Endodermal cell (in vitro differentiated cells): ENCODE data around the gene DOCK10. TPM values are rescaled to one million over a fixed set of nuclear protein-coding genes. Genes with fewer than 3 reads are reported as not detected.
A peak's percentile ranks its signal among the peaks of the same experiment; 100 is the strongest.

ENCODE experiments used
- DNase-seq: peaks from one replicate; pipeline ENCODE4 v3.0.0-alpha.2; 2017
- H3K27ac ChIP-seq: 2 replicates; pipeline ENCODE4 v1.5.1; 2013; ENCODE audit warnings: mild to moderate bottlenecking, low read depth, low read length, moderate library complexity
- H3K27me3 ChIP-seq: 2 replicates; pipeline ENCODE4 v1.6.1; 2013; ENCODE audit warnings: mild to moderate bottlenecking, low read length, moderate library complexity; ENCODE audit not compliant: insufficient read depth, control insufficient read depth, poor library complexity, severe bottlenecking
- H3K36me3 ChIP-seq: 2 replicates; pipeline ENCODE4 v1.7.0; 2013; ENCODE audit warnings: mild to moderate bottlenecking, low read length, moderate library complexity; ENCODE audit not compliant: control insufficient read depth, insufficient read depth
- H3K4me1 ChIP-seq: one replicate; pipeline ENCODE4 v1.7.0; 2013; ENCODE audit warnings: low read length; ENCODE audit not compliant: control insufficient read depth, insufficient read depth
- H3K4me3 ChIP-seq: 2 replicates; pipeline ENCODE4 v1.5.1; 2013; ENCODE audit warnings: mild to moderate bottlenecking, low read length, moderate library complexity
- H3K9ac ChIP-seq: 2 replicates; pipeline ENCODE4 v1.6.1; 2013; ENCODE audit warnings: mild to moderate bottlenecking, low read length, moderate library complexity; ENCODE audit not compliant: poor library complexity, severe bottlenecking; ENCODE audit errors: extremely low read depth
- H3K9me3 ChIP-seq: 2 replicates; pipeline ENCODE4 v1.6.1; 2013; ENCODE audit warnings: mild to moderate bottlenecking, low read length, moderate library complexity; ENCODE audit not compliant: control insufficient read depth
- H3K27ac Mint-ChIP-seq: 2 replicates; pipeline ENCODE4 v1.8.0; 2020; ENCODE audit warnings: mixed read lengths
- H3K27me3 Mint-ChIP-seq: 2 replicates; pipeline ENCODE4 v1.8.0; 2021; ENCODE audit warnings: mild to moderate bottlenecking, mixed read lengths; ENCODE audit not compliant: insufficient read depth
- H3K36me3 Mint-ChIP-seq: 2 replicates; pipeline ENCODE4 v1.8.0; 2020; ENCODE audit warnings: low read depth, mixed read lengths
- H3K4me1 Mint-ChIP-seq: 2 replicates; pipeline ENCODE4 v1.8.0; 2020; ENCODE audit warnings: mixed read lengths
- H3K4me3 Mint-ChIP-seq: 2 replicates; pipeline ENCODE4 v1.8.0; 2020; ENCODE audit warnings: mild to moderate bottlenecking, moderate library complexity, mixed read lengths
- H3K9me3 Mint-ChIP-seq: 2 replicates; pipeline ENCODE4 v1.8.0; 2020; ENCODE audit warnings: mild to moderate bottlenecking, mixed read lengths
- CTCF ChIP-seq: fragments of 200-600 bp; sonication (generic); conservative IDR thresholded peaks from 2 replicates; pipeline ENCODE4 v1.5.0; 2021; ENCODE audit warnings: antibody characterized with exemption, mild to moderate bottlenecking
- WGBS, 2 experiments: methylation state at CpG; one replicate each; pipeline versions ENCODE4 v1.1.5 to v1.1.7; 2013; ENCODE audit warnings: missing lambda C conversion rate in 2 of 2, mixed read lengths in 1 of 2; ENCODE audit not compliant: insufficient coverage in 1 of 2, insufficient read length in 1 of 2; 5-methylcytosine and 5-hydroxymethylcytosine counted together
- total RNA-seq, 2 donors: library from RNA; stranded (reverse); fragmentation: NEBNext Ultra II Directional in 1 of 2; extraction: Animal tissue kit (Norgen Biotek cat#: 25700) in 1 of 2; gene quantifications; 2 replicates in 1 of 2; 3 replicates in 1 of 2; pipeline ENCODE4 v1.2.1, GENCODE V29; 2021

DOCK10 gene
- total RNA-seq, 2 donors from 2014 or later, result 0.44 to 1.4 TPM

GRCh38 chr2:224780823-224781222, 261.4 kb downstream of the DOCK10 start:
- Mint-ChIP-seq H3K4me1 (no peaks in the 10 kb centered on the region), H3K27me3 (no peaks in the 10 kb centered on the region), H3K27ac (no peak overlapping the region), H3K4me3 (no peak overlapping the region), H3K9me3 (no peaks in the 10 kb centered on the region), H3K36me3 (no peaks in the 10 kb centered on the region)
- Histone ChIP-seq H3K27ac (no peak overlapping the region), H3K9me3 (no peaks in the 10 kb centered on the region), H3K9ac (no peak overlapping the region), H3K4me1 (no peaks in the 10 kb centered on the region), H3K36me3 (no peaks in the 10 kb centered on the region), H3K27me3 (no peaks in the 10 kb centered on the region), H3K4me3 (no peak overlapping the region)
- 88 to 97% methylated on average over 3 to 7 of the region's 7 CpGs for WGBS, 2 experiments
- no peak for TF ChIP-seq CTCF
- DNase-seq, result no peak

GRCh38 chr2:224780106-224780505, 262.2 kb downstream of the DOCK10 start:
- TF ChIP-seq CTCF, result no peak
- H3K9ac ChIP-seq, result no peak overlapping the region
- WGBS, 2 experiments, result 87 to 100% methylated on average over 1 to 2 of the region's 2 CpGs
- no peaks in the 10 kb centered on the region for H3K36me3 Mint-ChIP-seq
- H3K9me3 ChIP-seq, result no peaks in the 10 kb centered on the region
- no peak overlapping the region for H3K27ac Mint-ChIP-seq
- no peak overlapping the region for H3K4me3 ChIP-seq
- H3K36me3 ChIP-seq, result no peaks in the 10 kb centered on the region
- no peaks in the 10 kb centered on the region for H3K4me1 ChIP-seq
- H3K4me1 Mint-ChIP-seq, result no peaks in the 10 kb centered on the region
- H3K4me3 Mint-ChIP-seq, result no peak overlapping the region
- no peaks in the 10 kb centered on the region for H3K9me3 Mint-ChIP-seq
- no peak for DNase-seq
- H3K27ac ChIP-seq, result no peak overlapping the region
- H3K27me3 Mint-ChIP-seq, result no peaks in the 10 kb centered on the region
- no peaks in the 10 kb centered on the region for H3K27me3 ChIP-seq

GRCh38 chr2:224778474-224778877, 263.8 kb downstream of the DOCK10 start:
- peak; percentile 90 for TF ChIP-seq CTCF
- no peak overlapping the region for H3K4me3 ChIP-seq
- Mint-ChIP-seq H3K4me3 (no peak overlapping the region), H3K27me3 (no peaks in the 10 kb centered on the region), H3K36me3 (no peaks in the 10 kb centered on the region), H3K27ac (no peak overlapping the region), H3K4me1 (no peaks in the 10 kb centered on the region), H3K9me3 (no peaks in the 10 kb centered on the region)
- H3K27me3 ChIP-seq, result no peaks in the 10 kb centered on the region
- H3K9me3 ChIP-seq, result no peaks in the 10 kb centered on the region
- no peak overlapping the region for H3K9ac ChIP-seq
- no peaks in the 10 kb centered on the region for H3K36me3 ChIP-seq
- no peaks in the 10 kb centered on the region for H3K4me1 ChIP-seq
- peak; percentile 82 for DNase-seq
- WGBS, 2 experiments, result 36 to 43% methylated on average over 2 to 3 of the region's 3 CpGs
- no peak overlapping the region for H3K27ac ChIP-seq
